Epithelial cell of prostate (primary cell): Measurements from ENCODE around the gene SMIM17.
"Not testable (repeated sequence)": the region's sequence is repeated elsewhere in the genome, so short reads cannot be mapped to it uniquely, and the experiment has no call there.

Experiments
- DNase-seq: peaks from one replicate; pipeline ENCODE4 v3.0.0-alpha.2; 2011; ENCODE audit warnings: low read depth, low spot score
- H3K27ac ChIP-seq: fragments of 450-650 bp; 2 replicates; pipeline ENCODE4 v1.5.1; 2017; ENCODE audit warnings: mild to moderate bottlenecking

Gene SMIM17

DNA sequence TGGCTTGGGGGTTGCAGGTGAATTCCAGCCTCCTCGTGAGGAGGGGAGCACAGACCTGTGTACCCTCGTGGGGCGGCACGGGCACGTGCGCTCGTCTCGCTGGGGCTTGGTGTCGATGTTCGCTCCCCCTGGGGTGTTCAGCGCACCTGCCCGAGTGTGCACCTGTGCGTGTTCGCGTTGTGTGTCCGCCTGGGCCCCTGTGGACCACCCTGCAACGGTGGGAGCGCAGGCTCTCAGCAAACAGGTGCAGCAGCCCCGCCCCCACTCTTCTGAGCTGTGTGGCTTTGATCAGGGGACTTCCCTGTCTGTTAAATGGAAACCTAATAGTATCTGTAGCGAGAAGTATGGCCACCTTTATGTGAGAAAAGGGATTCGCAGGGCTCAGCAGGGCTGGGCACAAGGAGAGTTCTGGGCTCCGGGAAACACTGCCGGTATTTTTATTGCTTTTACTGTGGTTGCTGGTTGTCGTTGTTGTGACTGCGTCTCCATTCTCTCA lies 549 bp downstream of the SMIM17 start:
- no peak overlapping the region for H3K27ac ChIP-seq
- no peak for DNase-seq

DNA sequence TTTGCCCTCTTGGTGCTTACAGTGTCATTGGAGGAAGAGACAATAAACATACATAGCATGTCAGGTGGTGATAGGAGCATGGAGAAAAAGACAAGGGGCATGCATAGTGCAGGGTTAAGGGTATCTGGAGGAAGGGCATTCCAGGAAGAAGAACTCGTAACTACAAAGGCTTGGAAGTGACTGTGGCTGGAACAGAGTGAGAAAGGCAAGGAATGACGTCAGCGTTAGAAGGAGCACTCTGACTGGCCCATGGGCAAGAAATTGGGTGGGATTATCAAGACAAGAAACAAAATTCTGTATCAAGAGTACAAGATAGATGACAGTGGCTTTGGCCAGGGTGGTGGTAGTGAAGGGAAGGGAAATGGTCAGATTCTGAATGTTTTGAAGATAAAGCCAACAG lies 11.2 kb downstream of the SMIM17 start:
- DNase-seq: no peak

DNA sequence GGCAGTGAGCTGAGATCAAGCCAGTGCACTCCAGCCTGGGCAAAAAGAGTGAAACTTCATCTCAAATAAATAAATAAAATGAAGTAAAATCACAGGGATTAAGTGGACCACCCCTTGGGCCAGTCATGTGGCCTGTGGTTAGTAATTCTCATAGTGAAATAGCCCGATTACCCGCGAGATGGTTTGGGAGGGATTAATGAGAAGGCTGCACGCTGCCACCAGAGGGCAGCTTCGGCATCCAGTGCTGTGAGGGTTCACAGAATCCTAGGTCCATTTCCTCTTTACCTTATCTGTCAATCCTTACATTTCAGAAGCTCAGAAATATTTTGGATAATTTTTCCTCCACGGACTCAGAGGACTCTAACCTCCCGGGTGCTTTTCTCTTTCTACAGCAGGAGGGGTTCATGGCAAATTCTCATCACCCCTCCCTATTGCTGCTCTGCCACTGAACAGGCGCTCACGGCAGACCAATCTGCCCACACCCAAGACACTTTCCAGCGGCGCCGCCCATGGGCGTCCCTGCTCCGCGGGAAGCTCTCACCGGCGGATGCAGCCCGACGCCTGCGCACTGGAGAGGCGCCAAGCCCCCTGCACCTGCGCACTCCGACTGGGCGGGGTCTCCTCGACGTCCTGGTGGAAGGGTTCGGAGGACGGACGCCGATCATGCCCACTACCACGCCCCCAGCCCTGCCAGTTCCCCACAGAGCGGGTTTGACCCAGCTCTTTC lies 17.6 kb downstream of the SMIM17 start:
- no peak overlapping the region for H3K27ac ChIP-seq
- no peak for DNase-seq

More for the DNA sequence above, 11.2 kb downstream of the SMIM17 start:
- no peak overlapping the region for H3K27ac ChIP-seq

DNA sequence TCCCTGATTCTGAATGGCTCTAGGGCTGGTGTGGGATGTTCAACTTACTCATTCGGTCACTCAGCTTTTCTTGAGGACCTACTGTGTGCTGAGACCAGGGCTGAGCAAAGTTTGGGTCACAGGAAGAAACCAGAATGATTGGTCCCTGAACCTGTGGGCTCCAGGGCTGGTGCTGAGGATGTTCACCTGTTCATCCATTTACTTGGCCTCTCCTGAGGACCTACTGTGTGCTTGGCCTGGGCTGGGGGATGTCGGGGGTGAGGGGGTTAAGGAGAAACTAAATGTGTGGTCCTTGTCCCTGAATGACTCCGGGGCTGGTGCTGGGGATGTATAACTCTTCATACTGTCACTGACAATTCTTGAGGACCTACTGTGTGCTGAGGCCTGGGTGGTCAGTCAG lies 18.3 kb downstream of the SMIM17 start:
- DNase-seq: no peak

DNA sequence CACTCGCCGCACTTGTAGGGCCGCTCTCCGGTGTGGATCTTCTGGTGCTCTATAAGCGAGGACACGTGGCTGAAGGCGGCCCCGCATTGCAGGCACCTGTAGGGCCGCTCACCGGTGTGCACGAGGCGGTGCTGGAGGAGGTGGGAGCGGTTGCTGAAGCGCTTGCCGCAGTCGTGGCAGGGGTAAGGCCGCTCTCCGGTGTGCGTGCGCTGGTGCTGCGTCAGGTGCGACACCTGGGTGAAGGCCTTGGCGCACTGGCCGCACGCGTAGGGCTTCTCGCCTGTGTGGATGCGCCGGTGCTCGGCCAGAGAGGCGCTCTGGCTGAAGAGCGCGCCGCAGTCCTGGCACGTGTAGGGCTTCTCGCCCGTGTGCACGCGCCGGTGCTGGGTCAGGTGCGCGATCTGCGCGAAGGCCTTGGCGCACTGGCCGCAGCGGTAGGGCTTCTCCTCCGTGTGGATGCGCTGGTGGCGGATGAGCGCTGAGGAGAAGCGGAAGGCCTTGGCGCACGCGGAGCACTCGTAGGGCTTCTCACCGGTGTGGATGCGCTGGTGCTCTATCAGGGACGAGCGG lies 21.1 kb downstream of the SMIM17 start:
- no peak overlapping the region for H3K27ac ChIP-seq
- DNase-seq: no peak

More for the DNA sequence above, 18.3 kb downstream of the SMIM17 start:
- H3K27ac ChIP-seq: no peak overlapping the region

DNA sequence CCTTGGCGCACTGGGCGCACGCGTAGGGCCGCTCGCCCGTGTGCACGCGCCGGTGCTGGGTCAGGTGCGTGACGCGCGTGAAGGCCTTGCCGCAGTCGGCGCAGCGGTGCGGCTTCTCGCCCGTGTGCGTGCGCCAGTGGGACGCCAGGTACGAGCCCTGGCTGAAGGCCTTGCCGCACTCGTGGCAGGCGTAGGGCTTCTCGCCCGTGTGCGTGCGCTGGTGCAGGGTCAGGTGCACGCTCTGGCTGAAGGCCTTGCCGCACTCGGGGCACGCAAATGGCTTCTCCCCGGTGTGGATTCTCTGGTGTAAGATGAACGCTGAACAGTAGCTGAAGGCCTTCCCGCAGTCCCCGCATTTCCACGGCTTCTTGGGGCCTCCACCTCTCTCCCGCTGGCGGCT lies 21.6 kb downstream of the SMIM17 start:
- no peak overlapping the region for H3K27ac ChIP-seq
- no peak for DNase-seq

DNA sequence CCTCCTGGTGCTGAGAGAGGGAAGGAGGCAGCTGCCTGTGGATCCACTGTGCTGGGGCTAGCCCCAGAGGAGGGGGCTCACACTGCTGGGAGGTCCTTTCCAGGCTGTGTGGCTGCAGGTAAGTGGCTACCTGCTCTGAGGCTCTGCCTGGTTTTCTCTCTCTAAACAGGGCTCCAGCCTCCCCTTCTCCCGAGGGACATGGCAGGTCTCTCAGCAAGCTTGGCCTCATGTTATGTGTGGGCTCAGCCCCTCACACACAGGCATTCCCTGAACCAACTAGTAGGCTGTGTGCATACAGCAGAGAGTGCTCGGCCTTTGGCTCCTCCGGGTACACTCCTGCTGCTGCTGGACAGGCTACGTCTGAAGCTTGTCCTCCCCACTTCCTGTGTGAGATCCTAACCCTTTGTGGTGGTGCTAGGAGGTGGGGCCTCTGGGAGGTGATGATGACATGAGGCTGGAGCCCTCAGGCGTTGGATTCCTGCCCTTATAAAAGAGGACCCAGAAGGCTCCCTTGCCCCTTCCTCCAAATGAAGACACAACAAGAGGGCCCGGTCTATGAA lies 24.4 kb downstream of the SMIM17 start:
- no peak overlapping the region for H3K27ac ChIP-seq
- DNase-seq: no peak

DNA sequence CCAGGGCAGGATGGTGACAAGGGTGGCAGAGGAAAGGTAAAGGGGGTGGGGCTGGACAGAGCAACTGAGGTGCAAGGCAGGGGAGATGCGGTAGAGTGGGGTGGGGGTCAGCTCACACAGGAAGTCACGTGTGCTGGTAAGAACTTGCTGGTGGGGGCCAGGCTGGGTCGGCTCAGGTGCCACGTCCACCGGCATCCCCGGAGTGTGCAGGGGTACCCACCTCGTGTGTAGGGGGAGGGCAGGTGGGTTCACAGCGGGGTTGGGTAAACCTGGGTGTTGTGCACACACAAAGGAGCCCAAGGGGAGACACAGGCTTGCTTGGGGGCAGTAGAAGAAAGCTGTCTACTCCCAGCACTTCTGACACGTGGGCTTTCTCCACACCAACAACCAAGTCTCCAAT lies 25.7 kb downstream of the SMIM17 start:
- no peak overlapping the region for H3K27ac ChIP-seq
- DNase-seq: no peak

DNA sequence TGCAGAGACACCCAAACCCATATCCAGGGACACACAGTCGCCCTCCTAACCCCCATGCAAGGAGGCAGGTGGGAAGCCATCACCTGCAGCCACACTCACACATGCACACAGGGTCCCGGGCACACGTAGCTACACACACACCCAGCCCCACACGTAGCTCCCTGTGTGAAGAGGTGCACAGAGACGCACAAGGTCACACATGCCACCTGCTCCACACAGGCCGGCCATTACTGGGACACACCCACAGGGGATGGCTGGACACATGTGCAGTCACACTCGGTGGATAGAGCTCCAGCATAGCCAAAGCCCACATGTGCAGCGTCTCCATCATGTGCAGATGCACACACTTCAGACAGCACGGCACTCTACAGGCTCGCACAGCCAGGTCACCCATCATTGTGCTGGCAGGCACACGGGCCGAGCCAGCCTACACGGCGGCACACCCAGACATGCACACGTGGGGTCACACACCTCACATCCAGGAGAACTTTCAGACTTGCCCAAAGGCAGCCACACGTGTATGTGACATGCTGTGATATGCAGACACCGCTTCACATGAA lies 27.5 kb downstream of the SMIM17 start:
- H3K27ac ChIP-seq: no peak overlapping the region
- no peak for DNase-seq

DNA sequence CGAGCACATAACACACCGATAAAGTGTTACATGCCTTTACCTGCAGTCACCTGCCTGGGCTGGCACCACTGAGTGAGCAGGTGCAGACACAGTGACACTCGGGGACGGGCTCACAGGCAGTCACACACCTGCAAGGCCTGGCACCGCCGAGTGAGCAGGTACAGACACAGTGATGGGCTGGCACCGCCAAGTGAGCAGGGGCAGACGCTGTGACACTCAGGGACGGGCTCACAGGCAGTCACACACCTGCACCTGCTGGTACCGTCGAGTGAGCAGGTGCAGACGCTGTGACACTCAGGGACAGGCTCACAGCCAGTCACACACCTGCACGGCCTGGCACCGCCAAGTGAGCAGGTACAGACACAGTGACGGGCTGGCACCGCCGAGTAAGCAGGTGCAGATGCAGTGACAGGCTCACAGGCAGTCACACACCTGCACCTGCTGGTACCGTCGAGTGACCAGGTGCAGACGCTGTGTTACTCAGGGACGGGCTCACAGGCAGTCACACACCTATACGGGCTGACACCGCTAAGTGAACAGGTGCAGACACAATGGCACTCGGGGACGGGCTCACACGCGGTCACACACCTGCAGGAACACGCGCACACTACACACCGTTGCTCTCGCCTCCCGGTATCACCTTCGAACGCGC lies 28.1 kb downstream of the SMIM17 start:
- DNase-seq: no peak
- no peak overlapping the region for H3K27ac ChIP-seq

DNA sequence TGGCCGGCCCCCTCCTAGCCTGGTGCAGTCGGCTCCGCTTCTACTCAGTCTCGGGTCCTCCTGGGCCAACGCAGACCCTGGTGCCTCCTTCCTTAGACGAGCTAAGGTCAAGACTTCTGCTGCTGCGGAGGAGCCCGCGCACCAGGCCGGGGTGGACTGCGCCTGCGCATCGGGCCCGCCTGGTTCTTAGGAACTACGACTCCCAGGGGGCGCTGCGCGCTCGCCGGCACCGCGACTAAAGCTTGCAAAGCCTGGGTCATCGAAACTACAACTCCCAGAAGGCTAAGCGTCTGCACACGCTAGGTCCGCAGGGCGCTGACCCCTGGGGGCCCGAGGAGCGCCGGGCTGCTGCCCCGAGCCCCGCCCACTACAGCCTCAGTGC lies 28.6 kb downstream of the SMIM17 start, which contains the start of gene ZNF835:
ZNF835 (minus strand) TSS at position 145 of the 382 bp plus-strand sequence. CDS start 6,559 bp downstream, outside the sequence.
- no peak within 1 kb of the TSS for H3K27ac ChIP-seq
- no peak for DNase-seq

DNA sequence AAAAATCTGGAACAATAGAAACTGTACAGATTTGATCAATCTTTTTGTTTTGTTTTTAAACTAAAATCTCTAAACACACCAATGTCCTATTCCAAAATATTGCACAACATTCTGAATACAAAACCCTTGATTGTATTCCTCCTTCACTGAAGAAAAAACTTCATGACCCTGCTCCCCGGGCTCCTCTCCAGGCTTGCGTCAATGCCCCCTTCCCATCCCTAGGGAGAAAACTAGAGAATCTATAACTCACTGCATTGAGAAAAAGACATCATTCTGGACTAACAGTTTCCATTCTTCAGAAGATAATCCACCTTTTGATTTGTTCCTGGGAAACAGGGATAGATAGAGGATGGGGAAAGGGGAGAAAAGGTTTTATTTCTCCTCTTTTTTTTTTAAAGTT lies 29.7 kb downstream of the SMIM17 start:
- not testable (repeated sequence) for H3K27ac ChIP-seq, DNase-seq

DNA sequence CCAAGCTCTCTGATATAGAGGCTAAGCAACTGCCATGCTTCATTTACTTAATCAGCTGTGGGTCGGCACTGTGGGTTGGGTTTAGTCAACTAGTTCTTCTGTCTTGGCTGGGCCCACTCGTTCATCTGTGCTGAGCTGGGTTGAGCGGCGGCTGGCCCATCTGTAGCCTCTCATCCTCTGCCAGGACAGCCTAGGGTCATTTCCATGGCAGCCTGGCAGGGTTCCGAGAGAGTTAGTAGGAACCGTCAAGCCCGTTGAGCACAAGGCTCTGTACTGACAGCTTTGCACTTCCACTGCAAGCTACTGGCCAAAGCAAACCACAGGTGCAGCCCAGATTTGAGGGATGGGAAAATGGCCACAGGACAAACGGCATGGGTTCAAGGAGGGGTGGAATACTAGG lies 35.2 kb downstream of the SMIM17 start:
- no peak for DNase-seq
- no peak overlapping the region for H3K27ac ChIP-seq

DNA sequence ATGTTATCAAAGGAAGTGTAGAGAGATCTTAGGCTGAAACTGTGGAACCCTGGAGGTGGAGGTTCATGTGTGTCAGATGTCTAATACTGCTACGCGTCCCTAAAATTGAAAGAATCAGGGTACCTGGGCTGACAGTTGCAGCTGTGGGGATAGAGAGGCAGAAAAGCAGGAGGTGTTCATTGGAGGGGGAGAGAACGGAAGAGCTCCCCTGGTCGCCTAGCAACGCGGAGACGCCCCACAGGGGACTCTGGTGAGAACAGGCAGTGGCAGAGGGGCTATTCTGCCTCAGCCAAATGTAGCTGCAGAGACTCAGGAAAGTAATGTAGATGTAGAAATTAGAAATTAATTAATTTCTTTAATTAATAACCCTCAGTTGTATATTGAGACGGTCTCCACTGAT lies 38.7 kb downstream of the SMIM17 start:
- H3K27ac ChIP-seq: no peak overlapping the region
- DNase-seq: no peak

DNA sequence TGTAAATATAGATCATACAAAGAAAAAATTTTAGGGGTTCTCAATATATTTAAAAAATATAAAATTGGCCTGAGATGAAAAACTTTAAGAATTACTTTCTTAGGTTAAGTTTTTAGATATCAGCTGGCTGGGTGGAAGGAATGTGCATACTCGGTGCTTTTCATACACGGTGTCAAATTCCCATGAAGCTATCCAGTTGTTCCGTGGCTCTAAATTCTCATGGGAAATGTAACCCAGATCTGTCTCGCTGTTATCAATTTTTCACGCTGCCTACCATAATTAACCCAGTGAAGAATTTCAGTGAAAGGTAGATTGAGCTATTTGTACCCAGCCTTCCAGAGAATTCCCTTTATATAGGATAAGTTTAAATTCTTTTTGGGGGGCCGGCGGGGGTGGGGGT lies 40.2 kb downstream of the SMIM17 start:
- H3K27ac ChIP-seq: no peak overlapping the region
- no peak for DNase-seq

DNA sequence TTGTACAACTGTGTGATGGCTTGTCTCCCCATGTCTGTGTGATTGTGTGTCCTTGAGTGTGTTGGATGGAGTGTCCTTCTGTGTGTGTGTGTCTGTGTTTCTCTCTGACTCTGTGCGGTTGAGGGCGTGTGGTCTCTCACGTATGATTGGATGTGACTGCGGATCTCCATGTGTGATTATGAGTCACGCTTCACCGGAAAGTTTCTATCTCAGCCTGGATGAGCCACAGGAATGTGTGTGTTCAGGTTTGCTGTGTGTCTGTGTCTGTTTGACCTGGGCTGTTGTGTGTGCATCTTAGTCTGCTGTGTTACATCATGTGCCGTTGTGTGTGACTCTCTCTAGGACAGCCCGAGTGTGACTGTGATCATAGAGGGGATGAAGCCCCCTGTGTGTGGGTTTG lies 44.1 kb downstream of the SMIM17 start:
- H3K27ac ChIP-seq: no peak overlapping the region
- DNase-seq: no peak

DNA sequence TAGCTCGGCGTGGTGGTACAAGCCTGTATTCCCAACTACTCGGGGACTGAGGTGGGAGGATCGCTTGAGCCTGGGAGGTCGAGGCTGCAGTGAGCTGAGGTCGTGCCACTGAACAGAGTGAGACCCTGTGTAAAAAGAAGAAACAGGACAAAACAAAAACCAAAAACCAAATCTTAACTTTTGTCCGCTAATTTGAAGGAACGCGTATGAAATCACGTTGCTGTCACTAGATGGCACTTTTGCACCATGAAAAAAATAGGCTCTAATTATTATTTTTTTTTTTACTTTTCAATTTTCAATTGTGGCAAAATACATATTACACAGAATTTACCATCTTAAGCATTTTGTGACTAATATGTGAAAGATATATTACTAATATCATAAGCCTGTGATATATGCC lies 46.2 kb downstream of the SMIM17 start:
- no peak for DNase-seq
- H3K27ac ChIP-seq: no peak overlapping the region

DNA sequence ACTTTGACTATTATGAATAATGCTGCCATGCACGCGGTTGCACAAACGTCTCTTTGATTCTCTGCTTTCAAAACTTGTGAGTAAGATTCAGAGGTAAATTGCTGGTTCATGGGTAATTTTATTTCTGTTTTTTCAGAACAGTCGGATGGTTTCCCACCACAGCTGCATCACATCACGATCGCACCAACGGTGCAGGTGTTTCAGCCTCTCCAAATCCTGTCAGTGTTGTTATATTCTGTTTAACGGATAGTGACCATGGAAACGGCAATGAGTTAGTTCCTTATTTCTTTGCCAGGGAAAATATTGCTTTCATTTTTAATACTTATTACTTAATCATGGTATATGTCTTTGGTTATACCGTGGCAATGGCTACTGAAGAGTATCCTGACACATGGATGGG lies 47.7 kb downstream of the SMIM17 start:
- no peak overlapping the region for H3K27ac ChIP-seq
- no peak for DNase-seq

DNA sequence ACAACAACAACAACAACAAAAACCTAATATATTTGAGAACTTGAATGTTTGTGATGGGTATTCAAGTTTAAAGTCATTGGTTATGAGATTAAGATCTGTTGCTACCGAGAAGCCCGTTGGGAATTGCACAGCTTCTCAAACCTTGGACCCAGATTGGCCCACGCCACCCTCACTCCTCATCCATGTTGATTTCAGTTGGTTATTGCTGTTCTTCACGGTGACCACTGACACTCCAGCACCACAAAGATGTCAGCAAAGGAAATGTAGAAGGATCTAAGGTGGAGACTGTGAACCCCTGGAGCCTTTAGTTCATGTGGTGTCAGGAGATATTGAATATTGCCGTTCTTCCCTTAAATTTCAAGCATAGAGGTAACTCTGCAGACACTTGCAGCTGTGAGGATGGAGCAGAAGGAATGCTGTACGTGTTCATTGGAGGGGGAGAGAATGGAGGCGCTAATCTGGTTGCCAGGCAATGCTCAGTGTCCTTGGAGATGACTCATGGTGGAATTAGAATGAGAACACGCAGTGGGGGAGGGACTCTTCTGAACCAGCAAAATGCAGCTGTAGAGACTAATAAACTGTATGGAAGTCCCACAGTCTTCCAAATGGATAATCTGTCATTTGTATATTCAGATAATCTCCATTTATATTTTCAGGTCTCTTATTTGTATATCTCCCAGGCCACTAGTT lies 49.4 kb downstream of the SMIM17 start:
- DNase-seq: no peak
- H3K27ac ChIP-seq: no peak overlapping the region

DNA sequence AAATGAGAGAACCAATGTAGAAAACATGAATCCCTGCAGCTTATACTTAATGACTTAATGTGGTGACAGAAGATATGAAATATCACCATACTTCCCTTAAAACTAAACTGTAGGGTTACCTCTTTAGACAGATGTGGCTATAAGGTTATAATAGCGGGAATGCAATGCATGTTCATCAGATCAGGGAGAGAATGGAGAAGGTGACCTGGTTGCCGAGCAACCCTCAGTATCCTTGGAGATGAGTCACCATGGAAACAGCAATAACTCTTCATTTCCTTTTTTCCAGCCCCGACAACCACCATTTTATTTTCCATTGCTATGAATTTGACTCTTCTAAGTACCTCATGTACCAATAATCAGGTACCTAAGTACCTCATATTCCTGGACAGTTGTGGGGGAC lies 56.6 kb downstream of the SMIM17 start:
- H3K27ac ChIP-seq: no peak overlapping the region
- DNase-seq: no peak
